GM13976 (cell line): Measurements from ENCODE around the gene BATF2.
A peak's percentile ranks its signal among the peaks of the same experiment; 100 is the strongest.
"Not testable (repeated sequence)": the region's sequence is repeated elsewhere in the genome, so short reads cannot be mapped to it uniquely, and the experiment has no call there.

Experiments
- DNase-seq: peaks from one replicate; pipeline ENCODE4 v3.0.0; 2012; ENCODE audit warnings: low spot score
- CTCF ChIP-seq: IDR thresholded peaks from 2 replicates; pipeline ENCODE4 v1.5.1; 2012; ENCODE audit warnings: borderline replicate concordance, mild to moderate bottlenecking; ENCODE audit not compliant: insufficient read depth; ENCODE audit errors: extremely low read depth, missing control alignments, control extremely low read depth
- in situ Hi-C: fragments of 300-500 bp; cut with MboI; formaldehyde crosslinking; loops from one replicate; pipeline ENCODE4 v1.12.0; 2022; ENCODE audit warnings: low sequenced_read_pairs, mixed read lengths, inconsistent platforms; ENCODE audit not compliant: unreplicated experiment

The BATF2 gene

GRCh38 chr11:65014726-65015227, 18.0 kb upstream of the BATF2 start:
- DNase-seq, result no peak
- in situ Hi-C loops, result no loop called here
- TF ChIP-seq CTCF, result no peak

GRCh38 chr11:65013888-65014725, 17.3 kb upstream of the BATF2 start, which contains the start of gene ARL2:
TSS of gene ARL2 (plus strand) at chr11:65014160. CDS start at chr11:65014208, 48 bp downstream.
- in situ Hi-C loops, result no loop called here
- peak; percentile 95 for DNase-seq
- peak; percentile 93 for TF ChIP-seq CTCF

DNA sequence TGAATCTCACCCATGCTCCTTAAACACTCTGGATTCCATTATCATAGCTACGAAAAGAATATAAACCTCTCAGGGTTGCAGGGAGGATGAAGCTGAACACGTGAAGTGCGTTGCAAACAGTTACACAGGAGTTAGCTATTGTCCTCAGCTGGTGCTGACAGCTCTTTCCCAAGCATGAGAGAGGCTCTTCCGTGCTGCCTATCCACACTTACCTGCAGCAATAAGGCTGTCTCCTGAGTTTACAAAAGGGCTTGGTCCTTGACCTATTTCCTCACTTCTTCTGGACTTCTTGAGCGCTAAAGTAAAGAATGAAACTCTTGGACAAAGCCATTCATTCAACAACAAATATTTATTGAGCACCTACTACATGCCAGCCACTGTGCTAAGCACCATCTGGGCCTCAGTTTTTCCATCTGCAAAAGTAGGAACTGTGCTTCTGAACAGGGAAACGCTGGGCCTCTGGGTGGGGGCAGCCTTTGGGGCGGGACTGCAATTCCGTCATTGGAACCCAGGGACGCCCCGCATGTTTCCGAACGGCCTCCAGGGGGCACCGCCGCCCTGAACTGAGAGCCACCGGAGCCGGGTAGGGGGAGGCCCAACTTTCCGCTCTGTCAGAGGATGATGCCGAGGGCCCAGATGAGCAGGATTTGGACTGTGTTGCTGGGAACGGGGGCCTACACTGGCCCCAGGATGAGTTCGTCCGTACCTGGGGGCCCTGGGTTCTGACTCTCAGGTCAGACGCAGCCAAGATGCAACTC, 16.5 kb upstream of the BATF2 start:
- DNase-seq, result peak; percentile 95
- in situ Hi-C loops, result no loop called here
- TF ChIP-seq CTCF, result peak; percentile 88

DNA sequence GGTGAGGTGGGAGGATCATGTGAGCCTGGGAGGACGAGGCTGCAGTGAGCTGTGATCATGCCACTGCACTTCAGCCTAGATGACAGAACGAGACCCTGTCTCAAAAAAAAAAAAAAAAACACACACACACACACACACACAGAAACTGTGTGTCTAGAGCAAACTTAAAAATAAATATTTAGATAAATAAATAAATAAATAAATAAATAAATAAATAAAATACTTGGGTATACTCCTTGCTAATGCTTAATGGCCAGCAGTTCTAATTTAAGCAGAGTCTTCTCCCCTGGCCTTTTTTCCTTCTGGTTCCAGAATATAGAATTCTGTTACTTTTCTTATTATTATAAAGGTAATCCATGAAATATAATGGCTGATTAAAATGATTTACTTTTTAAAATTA, 12.1 kb upstream of the BATF2 start:
- DNase-seq, result no peak
- no peak for TF ChIP-seq CTCF
- in situ Hi-C loops, result no loop called here

GRCh38 chr11:65008016-65008415, 11.2 kb upstream of the BATF2 start:
- in situ Hi-C loops, result no loop called here

GRCh38 chr11:65003968-65004367, 7.2 kb upstream of the BATF2 start:
- in situ Hi-C loops, result not testable (repeated sequence)

More at GRCh38 chr11:65008016-65008415, 11.2 kb upstream of the BATF2 start:
- TF ChIP-seq CTCF, result no peak
- no peak for DNase-seq

More at GRCh38 chr11:65003968-65004367, 7.2 kb upstream of the BATF2 start:
- not testable (repeated sequence) for DNase-seq
